Stimulated activated naive CD8-positive, alpha-beta T cell treated with anti-CD3 and anti-CD28 coated beads, Interleukin-15, Interleukin-2, amounts not matched to agents 100 ng/mL and 50 ng/mL, for 24 hours (primary cell): Measurements from ENCODE around the gene CUL3.
"Not testable (repeated sequence)": the region's sequence is repeated elsewhere in the genome, so short reads cannot be mapped to it uniquely, and the experiment has no call there.

Experiments used
- H3K27ac Mint-ChIP-seq: one replicate; pipeline ENCODE4 v1.8.0; 2021; ENCODE audit warnings: mild to moderate bottlenecking, mixed read lengths
- H3K27me3 Mint-ChIP-seq: one replicate; pipeline ENCODE4 v1.8.0; 2021; ENCODE audit warnings: mixed read lengths
- H3K36me3 Mint-ChIP-seq: one replicate; pipeline ENCODE4 v1.8.0; 2021; ENCODE audit warnings: low read depth, mixed read lengths
- H3K4me1 Mint-ChIP-seq: one replicate; pipeline ENCODE4 v1.8.0; 2021; ENCODE audit warnings: low read depth, mixed read lengths
- H3K4me3 Mint-ChIP-seq: one replicate; pipeline ENCODE4 v1.8.0; 2021; ENCODE audit warnings: mild to moderate bottlenecking, mixed read lengths
- H3K9me3 Mint-ChIP-seq: one replicate; pipeline ENCODE4 v1.8.0; 2021; ENCODE audit warnings: mixed read lengths

CUL3 gene

GRCh38 chr2:224532931-224533330 is 52.2 kb downstream of the CUL3 start:
- peaks cover 51% of the 10 kb centered on the region for H3K36me3 Mint-ChIP-seq
- peak overlapping the region; percentile 1 for H3K27ac Mint-ChIP-seq
- H3K4me3 Mint-ChIP-seq: no peak overlapping the region
- no peaks in the 10 kb centered on the region for H3K27me3 Mint-ChIP-seq
- no peaks in the 10 kb centered on the region for H3K9me3 Mint-ChIP-seq
- peaks cover 55% of the 10 kb centered on the region for H3K4me1 Mint-ChIP-seq

GRCh38 chr2:224532441-224532840 is 52.7 kb downstream of the CUL3 start:
- no peaks in the 10 kb centered on the region for H3K9me3 Mint-ChIP-seq
- peak overlapping the region; percentile 42 for H3K27ac Mint-ChIP-seq
- no peaks in the 10 kb centered on the region for H3K27me3 Mint-ChIP-seq
- peaks cover 59% of the 10 kb centered on the region for H3K4me1 Mint-ChIP-seq
- peaks cover 53% of the 10 kb centered on the region for H3K36me3 Mint-ChIP-seq
- H3K4me3 Mint-ChIP-seq: no peak overlapping the region

GRCh38 chr2:224528171-224528570 is 57.0 kb downstream of the CUL3 start:
- Mint-ChIP-seq H3K27me3 (no peaks in the 10 kb centered on the region), H3K27ac (no peak overlapping the region), H3K4me3 (no peak overlapping the region), H3K36me3 (peaks cover 45% of the 10 kb centered on the region), H3K4me1 (peaks cover 79% of the 10 kb centered on the region), H3K9me3 (no peaks in the 10 kb centered on the region)

GRCh38 chr2:224525774-224526173 is 59.4 kb downstream of the CUL3 start:
- no peaks in the 10 kb centered on the region for H3K27me3 Mint-ChIP-seq
- H3K36me3 Mint-ChIP-seq: peaks cover 30% of the 10 kb centered on the region
- peaks cover 77% of the 10 kb centered on the region for H3K4me1 Mint-ChIP-seq
- H3K27ac Mint-ChIP-seq: no peak overlapping the region
- no peak overlapping the region for H3K4me3 Mint-ChIP-seq
- H3K9me3 Mint-ChIP-seq: no peaks in the 10 kb centered on the region

- peaks cover 86% of the 10 kb centered on the region for H3K4me1 Mint-ChIP-seq
- peak overlapping the region; percentile 45 for H3K4me3 Mint-ChIP-seq
- H3K27me3 Mint-ChIP-seq: no peaks in the 10 kb centered on the region
- peak overlapping the region; percentile 79 for H3K27ac Mint-ChIP-seq
- no peaks in the 10 kb centered on the region for H3K9me3 Mint-ChIP-seq
- H3K36me3 Mint-ChIP-seq: peaks cover 26% of the 10 kb centered on the region
Observed at GRCh38 chr2:224524657-224525056, 60.5 kb downstream of the CUL3 start.

- H3K27ac Mint-ChIP-seq: peak overlapping the region; percentile 79
- peaks cover 91% of the 10 kb centered on the region for H3K4me1 Mint-ChIP-seq
- peak overlapping the region; percentile 59 for H3K4me3 Mint-ChIP-seq
- H3K9me3 Mint-ChIP-seq: no peaks in the 10 kb centered on the region
- no peaks in the 10 kb centered on the region for H3K27me3 Mint-ChIP-seq
- peaks cover 23% of the 10 kb centered on the region for H3K36me3 Mint-ChIP-seq
Observed at GRCh38 chr2:224523626-224524577, 61.3 kb downstream of the CUL3 start.

- Mint-ChIP-seq H3K4me1 (peaks cover 90% of the 10 kb centered on the region), H3K36me3 (peaks cover 12% of the 10 kb centered on the region)
- H3K4me3 Mint-ChIP-seq, H3K27ac Mint-ChIP-seq, H3K9me3 Mint-ChIP-seq, H3K27me3 Mint-ChIP-seq: not testable (repeated sequence)
Observed at GRCh38 chr2:224522483-224522882, 62.7 kb downstream of the CUL3 start.

- H3K36me3 Mint-ChIP-seq: peaks cover 28% of the 10 kb centered on the region
- H3K4me1 Mint-ChIP-seq: peaks cover 77% of the 10 kb centered on the region
- H3K4me3 Mint-ChIP-seq: peak overlapping the region; percentile 35
Observed at GRCh38 chr2:224520064-224520463, 65.1 kb downstream of the CUL3 start.

GRCh38 chr2:224518806-224519580 is 66.2 kb downstream of the CUL3 start:
- peaks cover 33% of the 10 kb centered on the region for H3K36me3 Mint-ChIP-seq
- H3K27ac Mint-ChIP-seq: no peak overlapping the region
- no peaks in the 10 kb centered on the region for H3K9me3 Mint-ChIP-seq
- no peak overlapping the region for H3K4me3 Mint-ChIP-seq
- H3K4me1 Mint-ChIP-seq: peaks cover 66% of the 10 kb centered on the region
- H3K27me3 Mint-ChIP-seq: no peaks in the 10 kb centered on the region

More at GRCh38 chr2:224520064-224520463, 65.1 kb downstream of the CUL3 start:
- Mint-ChIP-seq H3K9me3 (no peaks in the 10 kb centered on the region), H3K27me3 (no peaks in the 10 kb centered on the region), H3K27ac (peak overlapping the region; percentile 63)

- Mint-ChIP-seq H3K27ac (peak overlapping the region; percentile 65), H3K4me3 (no peak overlapping the region), H3K27me3 (no peaks in the 10 kb centered on the region), H3K9me3 (no peaks in the 10 kb centered on the region), H3K36me3 (peaks cover 31% of the 10 kb centered on the region), H3K4me1 (peaks cover 56% of the 10 kb centered on the region)
Observed at GRCh38 chr2:224517963-224518362, 67.2 kb downstream of the CUL3 start.

- H3K4me3 Mint-ChIP-seq, H3K9me3 Mint-ChIP-seq, H3K27me3 Mint-ChIP-seq, H3K27ac Mint-ChIP-seq: not testable (repeated sequence)
- Mint-ChIP-seq H3K36me3 (peaks cover 30% of the 10 kb centered on the region), H3K4me1 (peaks cover 44% of the 10 kb centered on the region)
Observed at GRCh38 chr2:224516393-224516792, 68.8 kb downstream of the CUL3 start.

GRCh38 chr2:224513991-224514390 is 71.2 kb downstream of the CUL3 start:
- H3K27ac Mint-ChIP-seq: no peak overlapping the region

GRCh38 chr2:224507789-224508188 is 77.4 kb downstream of the CUL3 start:
- Mint-ChIP-seq H3K9me3 (no peaks in the 10 kb centered on the region), H3K36me3 (peaks cover 43% of the 10 kb centered on the region), H3K27ac (no peak overlapping the region), H3K27me3 (no peaks in the 10 kb centered on the region), H3K4me3 (no peak overlapping the region), H3K4me1 (peaks cover 9% of the 10 kb centered on the region)

More at GRCh38 chr2:224513991-224514390, 71.2 kb downstream of the CUL3 start:
- no peaks in the 10 kb centered on the region for H3K9me3 Mint-ChIP-seq
- H3K4me1 Mint-ChIP-seq: peaks cover 33% of the 10 kb centered on the region
- no peak overlapping the region for H3K4me3 Mint-ChIP-seq
- peaks cover 38% of the 10 kb centered on the region for H3K36me3 Mint-ChIP-seq
- no peaks in the 10 kb centered on the region for H3K27me3 Mint-ChIP-seq

- Mint-ChIP-seq H3K27me3 (no peaks in the 10 kb centered on the region), H3K4me1 (peaks cover 9% of the 10 kb centered on the region), H3K4me3 (no peak overlapping the region), H3K9me3 (no peaks in the 10 kb centered on the region), H3K36me3 (peaks cover 51% of the 10 kb centered on the region), H3K27ac (no peak overlapping the region)
Observed at GRCh38 chr2:224506494-224506893, 78.7 kb downstream of the CUL3 start.

GRCh38 chr2:224498991-224499390 is 86.2 kb downstream of the CUL3 start:
- H3K36me3 Mint-ChIP-seq: peaks cover 74% of the 10 kb centered on the region
- no peaks in the 10 kb centered on the region for H3K4me1 Mint-ChIP-seq
- no peaks in the 10 kb centered on the region for H3K9me3 Mint-ChIP-seq
- H3K4me3 Mint-ChIP-seq: no peak overlapping the region
- no peak overlapping the region for H3K27ac Mint-ChIP-seq
- H3K27me3 Mint-ChIP-seq: no peaks in the 10 kb centered on the region
